Cardiac muscle cell (in vitro differentiated cells and primary cell): ENCODE measurements around the gene C2CD2L. TPM values are rescaled to one million over a fixed set of nuclear protein-coding genes. Genes with fewer than 3 reads are reported as not detected.
"Not testable (repeated sequence)": the region's sequence is repeated elsewhere in the genome, so short reads cannot be mapped to it uniquely, and the experiment has no call there.

Experiments
- DNase-seq, 2 donors: peaks; one replicate each; pipeline versions ENCODE4 v3.0.0 to v3.0.0-alpha.2; 2010 to 2017; ENCODE audit warnings: low read depth in 1 of 2, low spot score in 1 of 2
- H3K27ac ChIP-seq: fragments of 200-600 bp; sonication (generic); 2 replicates; pipeline ENCODE4 v1.5.1; 2016
- H3K27me3 ChIP-seq: fragments of 200-600 bp; sonication (generic); 2 replicates; pipeline ENCODE4 v1.6.0; 2016; ENCODE audit warnings: control low read depth
- H3K36me3 ChIP-seq: fragments of 200-600 bp; sonication (generic); 2 replicates; pipeline ENCODE4 v1.5.1; 2016; ENCODE audit warnings: control low read depth
- H3K4me1 ChIP-seq: fragments of 200-600 bp; sonication (generic); 2 replicates; pipeline ENCODE4 v1.8.1; 2017; ENCODE audit warnings: low read depth, mild to moderate bottlenecking, mixed run types
- H3K4me3 ChIP-seq: fragments of 200-600 bp; sonication (generic); 2 replicates; pipeline ENCODE4 v1.5.1; 2016; ENCODE audit warnings: mild to moderate bottlenecking
- H3K9me3 ChIP-seq: fragments of 200-600 bp; sonication (generic); 2 replicates; pipeline ENCODE4 v1.5.1; 2017; ENCODE audit warnings: low read depth, mild to moderate bottlenecking, control low read depth
- polyA plus RNA-seq: library from polyadenylated mRNA; unstranded; fragments of >200 nt; fragmentation: Nextera tagmentation; extraction: Ambion mirVana; gene quantifications from 2 replicates; pipeline ENCODE4 v1.2.1, GENCODE V29; 2016
- total RNA-seq: library from RNA; depleted of rRNA; stranded (reverse); fragments of >200 nt; gene quantifications from 2 replicates; pipeline ENCODE4 v1.2.3, GENCODE V29; 2016
- TF ChIP-seq, protein P1 (sequence below): IDR thresholded peaks from 2 replicates; pipeline ENCODE4 v1.5.1; 2012; ENCODE audit warnings: low read depth, mild to moderate bottlenecking, low read length

Gene C2CD2L
- total and polyA plus RNA-seq, 2 experiments from 2014 or later, result 11.1 to 16.4 TPM

DNA sequence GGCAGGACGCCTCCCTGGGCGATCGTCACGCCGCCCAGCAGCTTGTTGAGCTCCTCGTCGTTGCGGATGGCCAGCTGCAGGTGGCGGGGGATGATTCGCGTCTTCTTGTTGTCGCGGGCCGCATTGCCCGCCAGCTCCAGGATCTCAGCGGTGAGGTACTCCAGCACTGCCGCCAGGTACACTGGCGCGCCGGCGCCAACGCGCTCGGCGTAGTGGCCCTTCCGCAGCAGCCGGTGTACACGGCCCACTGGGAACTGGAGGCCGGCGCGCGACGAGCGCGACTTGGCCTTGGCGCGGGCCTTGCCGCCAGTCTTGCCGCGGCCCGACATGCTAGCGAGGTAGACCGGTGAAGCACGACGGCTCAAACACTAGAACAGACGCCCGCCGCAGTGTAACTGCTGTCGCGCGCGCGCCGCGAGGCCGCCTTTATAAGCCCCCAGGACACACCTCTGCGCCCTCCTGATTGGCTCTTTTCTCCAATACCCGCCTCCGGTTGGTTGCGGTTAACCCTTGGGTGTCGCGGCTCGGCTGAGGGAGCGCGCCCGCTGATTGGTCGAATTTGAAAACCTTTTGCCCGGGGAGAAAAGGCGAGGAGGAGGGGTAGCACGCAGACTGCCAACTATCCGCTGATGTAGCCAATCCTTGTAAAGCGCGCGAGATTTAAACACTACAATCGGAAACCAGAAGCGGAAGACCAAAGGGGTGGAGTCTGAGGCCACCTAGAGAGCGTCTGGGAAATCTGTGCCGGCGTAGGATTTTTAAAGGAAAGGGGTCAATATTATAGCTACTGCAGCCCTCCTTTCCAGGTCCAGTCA lies 11.9 kb upstream of the C2CD2L start:
- Histone ChIP-seq H3K4me1 (peaks cover 12% of the 10 kb centered on the region), H3K36me3 (peaks cover 32% of the 10 kb centered on the region), H3K27me3 (no peaks in the 10 kb centered on the region), H3K4me3 (peak overlapping the region; percentile 74), H3K9me3 (no peaks in the 10 kb centered on the region), H3K27ac (peak overlapping the region; percentile 93)
- TF ChIP-seq, protein P1, sequence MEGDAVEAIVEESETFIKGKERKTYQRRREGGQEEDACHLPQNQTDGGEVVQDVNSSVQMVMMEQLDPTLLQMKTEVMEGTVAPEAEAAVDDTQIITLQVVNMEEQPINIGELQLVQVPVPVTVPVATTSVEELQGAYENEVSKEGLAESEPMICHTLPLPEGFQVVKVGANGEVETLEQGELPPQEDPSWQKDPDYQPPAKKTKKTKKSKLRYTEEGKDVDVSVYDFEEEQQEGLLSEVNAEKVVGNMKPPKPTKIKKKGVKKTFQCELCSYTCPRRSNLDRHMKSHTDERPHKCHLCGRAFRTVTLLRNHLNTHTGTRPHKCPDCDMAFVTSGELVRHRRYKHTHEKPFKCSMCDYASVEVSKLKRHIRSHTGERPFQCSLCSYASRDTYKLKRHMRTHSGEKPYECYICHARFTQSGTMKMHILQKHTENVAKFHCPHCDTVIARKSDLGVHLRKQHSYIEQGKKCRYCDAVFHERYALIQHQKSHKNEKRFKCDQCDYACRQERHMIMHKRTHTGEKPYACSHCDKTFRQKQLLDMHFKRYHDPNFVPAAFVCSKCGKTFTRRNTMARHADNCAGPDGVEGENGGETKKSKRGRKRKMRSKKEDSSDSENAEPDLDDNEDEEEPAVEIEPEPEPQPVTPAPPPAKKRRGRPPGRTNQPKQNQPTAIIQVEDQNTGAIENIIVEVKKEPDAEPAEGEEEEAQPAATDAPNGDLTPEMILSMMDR, result no peak
- DNase-seq, result peak; percentile 99 to 100

DNA sequence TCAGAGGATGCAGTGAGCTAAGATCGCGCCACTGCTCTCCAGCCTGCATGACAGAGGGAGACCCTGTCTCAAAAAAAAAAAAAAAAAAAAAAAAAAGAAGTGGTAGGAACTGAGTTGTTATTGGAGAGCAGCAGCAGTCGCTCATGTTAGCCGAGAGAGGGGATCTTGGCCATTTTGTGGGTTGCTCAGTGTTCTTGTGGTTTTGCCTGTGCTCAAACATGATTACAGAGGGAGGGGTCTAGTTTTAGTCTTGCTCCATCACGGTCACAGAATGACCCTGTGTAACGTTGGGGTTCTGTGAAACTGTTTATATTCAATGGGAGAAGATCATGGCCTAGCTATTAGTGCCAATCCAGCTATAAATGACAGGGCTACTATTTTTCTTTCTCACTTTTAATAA lies 7.4 kb upstream of the C2CD2L start:
- DNase-seq, result no peak
- Histone ChIP-seq H3K4me3 (no peak overlapping the region), H3K4me1 (peaks cover 10% of the 10 kb centered on the region), H3K9me3 (no peaks in the 10 kb centered on the region), H3K27ac (no peak overlapping the region), H3K36me3 (peaks cover 22% of the 10 kb centered on the region), H3K27me3 (no peaks in the 10 kb centered on the region)
- TF ChIP-seq, protein P1, result no peak

DNA sequence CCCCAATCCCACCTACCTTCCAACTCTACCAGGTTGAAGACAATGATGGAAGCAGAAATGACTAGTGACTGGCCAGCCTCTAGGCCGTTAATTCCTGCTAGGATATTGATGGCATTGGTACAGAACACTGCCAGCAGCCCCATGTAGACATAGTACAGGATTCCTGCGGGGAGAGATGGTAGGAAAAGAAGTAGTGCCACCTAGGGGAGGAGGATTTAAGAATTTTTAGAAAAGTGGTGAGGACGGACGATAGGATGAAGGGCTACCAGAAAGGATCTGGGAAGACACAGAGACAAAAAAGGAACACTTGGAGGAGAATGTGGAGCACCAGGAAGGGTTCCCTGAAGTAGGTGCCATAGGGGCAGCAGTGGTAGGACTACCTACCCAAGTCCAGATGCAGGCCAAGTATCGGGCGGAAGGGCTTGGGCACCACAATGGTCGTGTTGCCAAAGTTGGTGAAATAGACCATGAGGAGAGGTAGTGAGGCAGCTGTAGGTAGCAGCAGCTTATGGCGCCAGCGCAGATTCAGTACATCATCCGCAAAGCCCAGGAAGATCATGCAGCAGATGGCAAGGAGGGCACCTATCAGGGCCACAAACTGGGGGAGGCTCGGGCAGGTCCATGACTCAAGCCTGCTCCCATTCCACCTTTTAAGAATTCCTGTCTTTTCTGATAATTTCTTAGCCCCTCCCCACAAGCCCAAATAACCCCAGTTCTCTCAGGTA lies 6.7 kb upstream of the C2CD2L start:
- no peaks in the 10 kb centered on the region for H3K27me3 ChIP-seq
- H3K9me3 ChIP-seq, result no peaks in the 10 kb centered on the region
- peaks cover 10% of the 10 kb centered on the region for H3K4me1 ChIP-seq
- peaks cover 22% of the 10 kb centered on the region for H3K36me3 ChIP-seq
- H3K4me3 ChIP-seq, result peak overlapping the region; percentile 51
- H3K27ac ChIP-seq, result peak overlapping the region; percentile 97
- TF ChIP-seq, protein P1, result peak; percentile 54
- DNase-seq, result peak in 1 of 2 donors; percentile 61

DNA sequence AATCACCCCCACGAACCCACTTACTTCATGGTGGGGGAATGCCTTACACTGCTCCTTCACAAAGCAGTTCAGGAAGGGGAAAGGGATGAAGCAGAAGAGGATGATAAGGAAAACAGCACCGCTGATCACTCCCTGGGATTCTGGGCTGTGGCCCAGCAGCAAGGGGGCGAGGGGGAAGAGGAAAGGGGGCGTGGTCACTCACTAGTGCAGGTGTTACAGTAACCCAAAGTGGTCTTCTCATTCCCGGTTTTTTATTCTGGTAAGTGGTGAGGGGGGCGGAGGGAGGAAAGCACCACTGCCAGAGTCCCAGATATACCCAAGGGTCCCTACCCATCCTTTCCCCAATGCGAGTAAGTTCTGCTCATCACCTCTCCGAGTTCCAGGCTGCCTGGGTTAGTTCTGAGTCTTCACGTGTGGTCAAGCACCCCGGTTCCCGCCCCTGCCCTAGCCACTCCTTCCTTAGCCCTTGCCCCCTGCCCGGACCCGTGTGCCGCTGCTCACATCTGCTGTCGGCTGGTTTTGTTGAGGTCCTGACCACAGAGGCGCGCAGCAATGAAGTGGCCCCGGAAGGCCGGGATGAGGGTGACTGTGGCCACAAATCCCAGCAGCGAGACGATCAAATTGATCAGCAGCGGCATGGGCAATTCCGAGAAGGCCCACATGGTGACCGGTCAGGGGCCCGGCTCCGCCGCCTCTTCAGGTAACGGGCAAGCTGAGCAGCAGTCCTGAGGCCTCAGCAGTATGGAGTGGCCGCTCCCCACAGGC lies 6.0 kb upstream of the C2CD2L start:
- peaks cover 22% of the 10 kb centered on the region for H3K36me3 ChIP-seq
- peaks cover 10% of the 10 kb centered on the region for H3K4me1 ChIP-seq
- H3K27ac ChIP-seq, result peak overlapping the region; percentile 97
- H3K4me3 ChIP-seq, result peak overlapping the region; percentile 51
- H3K9me3 ChIP-seq, result no peaks in the 10 kb centered on the region
- TF ChIP-seq, protein P1, result no peak
- no peak for DNase-seq
- no peaks in the 10 kb centered on the region for H3K27me3 ChIP-seq

DNA sequence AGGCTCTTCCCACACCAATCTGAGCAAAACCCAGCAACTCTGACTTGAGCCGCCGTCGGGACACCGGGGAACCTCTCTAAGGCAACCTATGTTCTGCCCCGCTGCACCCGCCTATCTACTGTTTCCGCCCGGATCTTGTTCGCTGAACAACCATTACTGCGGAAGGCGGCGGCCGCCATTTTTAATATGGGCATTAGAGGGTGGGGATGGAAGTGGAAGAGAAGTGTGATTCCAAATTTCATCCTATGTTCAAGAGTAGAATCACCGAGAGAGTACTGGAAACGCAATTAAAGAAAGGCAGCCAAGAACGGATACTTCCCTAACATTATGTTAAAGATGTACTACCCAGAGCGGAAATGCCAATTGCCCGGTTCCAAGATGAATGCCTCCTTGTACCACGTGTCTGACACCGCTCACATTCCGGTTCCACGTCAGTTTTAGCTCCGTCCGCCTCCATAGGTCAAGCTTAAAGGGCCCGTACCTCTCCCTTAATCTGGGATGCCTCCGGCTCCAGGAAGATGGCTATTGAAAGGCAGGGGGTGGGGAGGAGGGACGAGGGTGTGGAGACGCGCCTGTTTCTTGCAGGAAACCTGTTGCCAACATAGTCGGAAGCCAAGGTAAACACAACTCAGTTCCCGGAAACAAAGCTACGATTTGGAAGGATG lies 5.3 kb upstream of the C2CD2L start, which contains the start of gene DPAGT1:
Gene DPAGT1, minus strand, starts transcription at position 95 of the 665 bp plus-strand sequence. CDS start 198 bp downstream, outside the sequence.
- DNase-seq, result peak; percentile 95 to 99
- peaks cover 15% of the 10 kb centered on the region for H3K4me1 ChIP-seq
- TF ChIP-seq, protein P1, result no peak
- peaks cover 17% of the 10 kb centered on the region for H3K36me3 ChIP-seq
- H3K27me3 ChIP-seq, result no peaks in the 10 kb centered on the region
- H3K9me3 ChIP-seq, result no peaks in the 10 kb centered on the region
- H3K4me3 ChIP-seq, result peak within 1 kb of the TSS; percentile 51
- peak within 1 kb of the TSS; percentile 97 for H3K27ac ChIP-seq

DNA sequence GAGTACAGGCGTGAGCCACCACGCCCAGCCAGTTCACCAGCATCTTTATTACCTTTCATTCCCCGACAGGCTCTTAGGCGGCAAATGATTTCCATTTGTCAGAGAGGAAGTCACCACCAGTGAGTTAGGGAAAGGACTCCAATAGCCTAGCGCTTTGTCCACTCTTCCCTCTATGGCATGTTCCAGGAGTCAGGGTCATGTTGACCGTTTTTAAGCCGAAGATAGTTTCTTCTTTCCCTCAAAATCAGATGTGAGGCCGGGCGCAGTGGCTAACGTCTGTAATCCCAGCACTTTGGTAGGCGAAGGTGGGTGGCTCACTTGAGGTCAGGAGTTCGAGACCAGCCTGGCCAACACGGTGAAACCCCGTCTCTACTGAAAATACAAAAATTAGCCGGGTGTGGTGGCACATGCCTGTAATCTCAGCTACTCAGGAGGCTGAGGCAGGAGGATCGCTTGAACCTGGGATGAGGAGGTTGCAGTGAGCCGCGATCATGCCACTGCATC lies 3.9 kb upstream of the C2CD2L start:
- H3K4me3 ChIP-seq, DNase-seq, H3K36me3 ChIP-seq, H3K9me3 ChIP-seq, H3K27me3 ChIP-seq: not testable (repeated sequence)
- H3K4me1 ChIP-seq, result peaks cover 15% of the 10 kb centered on the region
- peak overlapping the region; percentile 97 for H3K27ac ChIP-seq
